ENCODE data around the gene ADGRL3.

- no peak for TF ChIP-seq CTCF (IDR thresholded peaks at IDR 0.05)
- no peak for TF ChIP-seq POLR2A (IDR thresholded peaks at IDR 0.05)
Observed at GRCh38 chr4:61335241-61335763, 135.2 kb downstream of the ADGRL3 start.
